CD4-positive, alpha-beta T cell treated with Interleukin-17A for 4 hours (primary cell): ENCODE measurements around the gene GRIK3.
"Not testable (repeated sequence)": the region's sequence is repeated elsewhere in the genome, so short reads cannot be mapped to it uniquely, and the experiment has no call there.

Experiments used
- DNase-seq: peaks from one replicate; pipeline ENCODE4 v3.0.0-alpha.2; 2020; ENCODE audit warnings: mixed read lengths

Gene GRIK3

GRCh38 chr1:37034121-37035013, at the start of gene GRIK3:
GRIK3 (minus strand) TSS chr1:37034515; CDS start chr1:37034108, 407 bp downstream.
- DNase-seq = no peak

DNA sequence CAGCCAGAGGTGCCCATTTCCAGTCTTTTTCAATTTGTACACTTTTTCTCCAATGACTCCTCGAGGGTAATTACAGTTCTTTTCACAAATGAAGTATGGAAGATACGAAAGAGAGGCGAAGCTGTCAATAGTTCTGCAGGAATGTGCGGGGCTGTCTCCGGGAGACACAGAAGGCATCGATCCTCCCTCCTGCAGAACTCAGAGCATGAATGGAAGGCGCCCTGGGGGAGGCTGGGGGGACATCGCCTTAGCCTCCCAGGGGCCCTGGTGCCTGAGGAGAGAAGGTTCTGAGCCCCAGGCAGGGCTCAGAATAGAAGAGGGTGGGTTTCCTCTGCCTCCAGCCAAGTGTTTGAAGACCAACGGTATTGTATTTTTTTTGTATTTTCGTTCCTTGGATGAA, 49.7 kb upstream of the GRIK3 start:
- no peak for DNase-seq

DNA sequence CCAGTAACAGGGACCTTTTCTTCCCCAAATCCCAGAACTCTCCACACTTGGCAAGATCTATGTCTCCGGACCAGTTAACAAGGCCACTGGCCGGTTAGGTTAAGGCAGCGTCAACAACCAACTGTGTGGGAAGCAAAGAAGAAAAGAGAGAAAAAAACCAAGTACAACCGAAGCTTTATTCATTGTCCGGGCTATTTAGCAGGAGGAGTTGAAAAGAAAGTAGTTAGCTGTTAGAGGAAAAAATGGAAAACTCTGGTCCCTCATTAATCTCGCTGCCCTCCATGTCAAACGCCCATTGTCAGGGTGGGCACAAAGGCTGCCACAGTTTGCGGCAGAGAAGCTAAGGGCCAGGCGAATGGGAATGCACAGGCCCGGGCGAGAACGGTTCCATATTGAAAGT, 49.3 kb upstream of the GRIK3 start:
- DNase-seq = no peak

GRCh38 chr1:37080296-37080986, 46.1 kb upstream of the GRIK3 start:
- not testable (repeated sequence) for DNase-seq

GRCh38 chr1:37078866-37079265, 44.6 kb upstream of the GRIK3 start:
- DNase-seq = no peak

GRCh38 chr1:37076168-37076567, 41.9 kb upstream of the GRIK3 start:
- no peak for DNase-seq

GRCh38 chr1:37073854-37074379, 39.6 kb upstream of the GRIK3 start:
- DNase-seq = no peak

DNA sequence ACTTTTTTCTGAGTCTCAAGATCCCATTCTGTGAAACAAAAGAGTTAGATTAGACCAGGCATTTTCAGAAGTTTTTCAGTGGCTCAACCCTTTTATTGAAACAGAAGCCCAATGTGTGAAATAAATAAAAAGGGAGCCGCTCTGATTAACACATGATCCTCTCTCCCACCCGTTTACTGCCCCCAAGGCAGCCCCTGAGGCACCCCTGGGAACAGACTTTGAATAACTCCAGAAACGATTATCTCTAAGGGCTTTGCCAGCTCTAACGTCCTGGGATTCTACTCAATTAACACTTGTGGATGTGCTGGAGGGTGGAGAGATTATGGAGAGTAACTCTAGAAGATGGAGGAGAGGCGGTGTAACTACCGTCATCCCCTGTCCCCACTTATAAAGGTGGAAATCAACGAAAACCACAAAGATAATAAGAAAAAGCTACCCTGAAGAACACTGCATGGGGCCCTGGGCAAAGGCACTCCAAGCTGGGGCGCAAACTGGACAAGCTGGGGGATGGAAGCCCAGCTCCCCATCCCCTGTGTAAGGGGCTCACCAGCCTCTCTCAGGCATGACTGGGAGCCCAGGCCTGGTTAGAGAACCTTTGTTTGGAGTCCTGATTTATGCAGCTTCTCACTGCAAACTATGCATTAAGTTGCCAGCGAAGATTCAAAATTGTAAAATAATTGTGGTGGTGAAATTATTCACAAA, 39.0 kb upstream of the GRIK3 start:
- no peak for DNase-seq

DNA sequence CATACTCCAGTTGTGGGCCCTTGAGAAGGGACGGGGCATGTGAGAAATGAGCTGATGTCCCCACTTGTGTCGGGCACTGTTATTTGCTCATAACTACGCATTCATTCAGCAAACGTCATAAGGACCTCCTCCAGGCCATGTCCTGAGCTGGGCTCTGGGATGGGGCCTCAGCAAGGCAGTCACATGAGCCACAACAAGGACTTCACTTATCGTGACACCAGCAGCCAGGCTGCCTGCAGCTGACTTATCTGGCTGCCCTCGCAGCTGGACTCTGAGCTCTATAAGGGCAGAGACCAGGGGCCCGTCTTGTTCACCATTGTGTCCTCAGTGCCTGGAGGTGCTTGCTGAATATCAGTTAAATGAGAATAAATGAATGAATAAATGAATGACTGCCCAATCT, 37.5 kb upstream of the GRIK3 start:
- no peak for DNase-seq

- no peak for DNase-seq
These were observed 35.8 kb upstream of the GRIK3 start for GRCh38 chr1:37070126-37070525.

GRCh38 chr1:37069406-37069805, 35.1 kb upstream of the GRIK3 start:
- DNase-seq = no peak

DNA sequence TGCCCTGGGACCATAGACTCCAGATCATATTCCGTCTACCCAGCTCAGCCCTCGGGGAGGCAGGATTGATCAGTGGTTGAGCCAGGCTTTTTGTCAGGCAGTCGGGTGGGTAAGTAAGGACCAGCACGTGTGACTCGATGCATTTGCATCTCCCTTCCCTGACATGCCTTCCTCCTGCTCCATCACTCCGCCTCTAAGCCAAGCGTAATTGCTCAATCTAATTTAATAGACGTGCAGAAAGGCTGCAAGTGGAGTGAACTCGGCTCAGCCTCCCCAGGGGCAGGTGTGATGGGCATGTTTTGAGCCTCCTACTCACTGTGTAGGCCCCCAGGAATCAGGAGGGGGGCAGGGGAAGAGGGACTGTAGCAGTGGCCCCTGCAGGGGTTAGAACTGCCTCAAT, 34.6 kb upstream of the GRIK3 start:
- no peak for DNase-seq

- no peak for DNase-seq
These were observed 33.9 kb upstream of the GRIK3 start for GRCh38 chr1:37068260-37068659.

DNA sequence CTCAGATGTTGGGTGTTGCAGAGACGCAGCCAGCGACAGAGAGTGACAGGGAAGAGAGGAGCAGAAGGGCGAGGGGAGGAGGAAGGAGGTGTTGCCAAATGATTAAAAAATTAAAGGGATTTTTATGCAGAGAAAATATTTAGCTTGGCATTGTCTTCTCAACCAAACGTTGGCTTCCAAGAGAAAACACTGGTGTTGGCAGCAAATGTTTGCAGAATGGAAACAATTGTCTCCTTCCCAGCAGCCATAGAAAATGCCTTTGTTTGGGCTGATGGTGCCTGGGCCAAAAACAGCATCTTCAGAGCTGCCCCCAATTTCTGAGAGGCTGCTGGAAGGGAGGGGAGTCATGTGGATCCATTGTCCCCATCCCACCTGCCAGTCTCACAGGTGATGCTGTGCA, 29.7 kb upstream of the GRIK3 start:
- no peak for DNase-seq

GRCh38 chr1:37059346-37059745, 25.0 kb upstream of the GRIK3 start:
- DNase-seq = no peak

DNA sequence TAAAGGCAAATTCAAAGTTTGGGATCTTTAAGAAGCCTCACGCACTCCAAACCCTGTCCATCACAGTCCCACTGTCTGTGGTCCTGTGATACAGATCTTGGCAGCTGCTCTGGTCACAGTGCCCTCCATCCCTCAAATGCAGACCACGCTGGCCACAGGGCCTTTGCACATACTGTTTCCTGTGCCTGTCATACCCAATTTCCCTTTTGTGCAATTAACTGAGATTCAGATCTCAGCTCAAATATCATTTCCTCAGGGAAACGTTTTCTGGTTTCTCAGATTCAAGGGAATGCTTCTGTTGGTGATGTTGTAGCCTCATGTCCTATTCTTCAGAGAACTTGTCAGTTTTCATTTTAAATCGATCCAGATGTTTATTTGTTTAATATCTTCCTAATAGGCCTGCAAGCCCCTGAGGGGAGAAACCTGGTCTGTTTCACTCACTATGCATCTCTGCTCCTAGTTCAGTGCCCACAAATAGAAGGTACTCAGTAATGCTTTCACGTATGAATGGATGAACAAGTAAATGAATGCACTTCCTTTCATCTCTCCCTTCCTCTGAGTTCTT, 24.2 kb upstream of the GRIK3 start:
- no peak for DNase-seq

DNA sequence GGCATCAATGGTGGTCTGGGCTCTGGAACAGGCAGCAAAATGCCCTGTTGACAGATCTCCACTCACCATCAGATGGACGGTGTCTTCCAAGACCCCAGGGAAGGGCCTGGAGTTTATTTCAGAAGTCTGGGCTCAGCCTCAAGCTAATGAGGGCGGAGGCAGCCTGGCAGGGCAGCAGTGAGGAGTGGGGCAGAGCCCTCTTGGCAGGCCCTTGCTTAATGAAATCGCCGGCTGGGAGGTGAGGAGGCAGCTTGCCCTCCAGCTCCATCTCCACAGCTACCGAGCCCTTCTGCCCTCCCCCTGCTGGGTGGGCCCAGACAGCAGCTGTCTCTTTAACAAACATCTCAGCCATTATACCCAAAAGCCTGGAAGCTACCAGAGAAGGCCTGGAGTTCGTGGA, 22.0 kb upstream of the GRIK3 start:
- DNase-seq = no peak

DNA sequence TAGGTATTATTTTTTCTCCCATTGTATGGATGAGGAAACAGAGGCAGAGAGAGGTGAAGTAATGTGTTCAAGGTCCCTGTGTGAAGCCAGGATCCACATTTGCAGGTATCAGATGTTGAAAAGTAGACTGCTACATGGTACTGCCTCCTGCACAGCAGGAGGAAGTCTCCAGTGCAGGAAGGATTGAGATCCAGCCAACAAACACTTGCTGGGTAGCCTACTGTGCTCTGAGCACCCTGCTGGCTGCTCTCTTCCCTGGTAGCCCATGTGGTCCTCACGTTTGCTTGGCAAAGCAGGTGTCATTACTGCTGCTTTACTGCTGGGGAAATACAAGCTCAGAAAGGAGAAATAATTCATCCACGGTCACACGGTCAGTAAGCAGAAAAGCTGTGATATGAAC, 21.3 kb upstream of the GRIK3 start:
- no peak for DNase-seq

- no peak for DNase-seq
These were observed 18.9 kb upstream of the GRIK3 start for GRCh38 chr1:37053173-37053572.

DNA sequence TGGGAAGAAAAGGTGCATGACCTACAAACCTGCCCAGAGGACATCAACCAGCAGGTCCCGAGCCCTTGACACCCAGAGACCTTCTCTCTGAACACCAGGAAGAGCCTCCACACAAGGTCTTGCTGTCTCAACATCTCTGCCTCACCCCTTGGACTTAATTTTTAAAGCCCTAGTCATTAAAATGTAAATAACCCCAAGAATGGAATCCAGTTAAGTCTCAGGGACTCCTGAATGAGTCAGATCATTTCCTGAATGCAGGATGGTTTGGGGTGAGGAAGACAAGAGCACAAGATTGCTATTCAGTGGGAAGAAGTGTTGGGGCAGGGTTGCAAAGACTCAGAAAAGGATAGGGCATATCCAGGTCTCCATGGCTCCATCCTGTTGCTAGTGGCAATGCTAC, 17.8 kb upstream of the GRIK3 start:
- no peak for DNase-seq

DNA sequence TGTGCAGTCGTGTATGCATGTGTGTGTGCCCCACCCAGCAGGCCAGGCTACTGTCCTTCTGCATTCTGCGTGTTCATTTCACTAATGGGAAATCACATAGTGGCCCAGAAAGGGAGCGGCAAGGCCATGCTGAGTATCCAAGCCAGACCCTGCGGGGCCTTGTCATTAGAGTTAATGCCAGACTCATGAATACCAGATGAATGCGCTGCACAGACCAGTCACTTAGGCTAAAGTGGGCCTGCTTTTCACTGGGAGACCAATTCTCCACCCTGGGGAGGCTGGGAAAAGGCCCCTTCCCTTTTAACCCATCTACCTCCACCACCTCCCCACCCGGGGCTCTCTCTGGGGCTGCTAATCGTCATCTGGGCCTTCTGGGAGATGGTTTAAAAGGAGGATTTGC, 17.0 kb upstream of the GRIK3 start:
- DNase-seq = no peak

GRCh38 chr1:37047542-37047941, 13.2 kb upstream of the GRIK3 start:
- DNase-seq = no peak

DNA sequence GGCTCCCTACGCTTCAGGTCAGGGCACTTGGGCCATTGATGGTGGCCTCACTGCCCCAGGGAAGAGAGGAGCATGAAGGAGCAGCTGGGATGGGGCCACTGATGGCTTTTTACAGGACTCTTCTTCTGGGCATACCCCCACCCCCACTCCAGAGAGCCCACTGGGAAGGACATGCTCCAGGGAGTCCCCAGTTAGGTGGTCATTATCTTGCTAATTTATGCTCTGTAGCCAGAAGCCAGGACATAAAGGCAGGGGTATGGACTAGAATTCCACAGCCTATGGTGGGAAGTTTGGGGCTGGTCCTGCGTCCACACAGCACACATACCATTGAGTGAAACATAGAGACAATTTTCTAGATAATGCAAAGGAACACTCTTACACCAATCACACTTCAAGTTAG, 8.8 kb upstream of the GRIK3 start:
- DNase-seq = no peak
